Measurements from ENCODE around the gene LDLRAD4. TPM values are rescaled to one million over a fixed set of nuclear protein-coding genes. Genes with fewer than 3 reads are reported as not detected.

The LDLRAD4 gene
- total RNA-seq, 1 experiment from 2014 or later: 3.6 TPM

GRCh38 chr18:13241083-13241892 is 22.7 kb downstream of the LDLRAD4 start:
- intact Hi-C loops (cut with micrococcal nuclease; ENCODE audit: unreplicated experiment): no loop called here
- TF ChIP-seq EZH2 (IDR thresholded peaks at IDR 0.05; ENCODE audit: borderline replicate concordance, low read depth, low read length, poor library complexity, severe bottlenecking): no peak
- no peak for TF ChIP-seq CTCF (conservative IDR thresholded peaks at IDR 0.05; ENCODE audit: low read depth, low read length)
- Histone ChIP-seq H3K9me3 (ENCODE audit: low read depth, low read length, poor library complexity, severe bottlenecking) (no peaks in the 10 kb centered on the region), H3K27ac (ENCODE audit: low read depth, low read length, poor library complexity, severe bottlenecking) (no peak overlapping the region), H3K27me3 (replicated peaks; ENCODE audit: insufficient read depth, low read depth, low read length, poor library complexity) (no peaks in the 10 kb centered on the region), H3K4me1 (ENCODE audit: insufficient read depth, low read length, poor library complexity, severe bottlenecking) (no peaks in the 10 kb centered on the region), H3K36me3 (ENCODE audit: insufficient read depth, low read length, poor library complexity, severe bottlenecking) (no peaks in the 10 kb centered on the region), H3K4me3 (ENCODE audit: low read depth, low read length, poor library complexity, severe bottlenecking) (no peak overlapping the region)
- CTCF ChIA-PET: no interaction called here
- POLR2A ChIA-PET (ENCODE audit: low non-redundant PET): no interaction called here
- BruUV-seq (replicated peaks): no TSS peak
- no peak for DNase-seq (ENCODE audit: low spot score)

GRCh38 chr18:13241893-13242175 is 23.3 kb downstream of the LDLRAD4 start:
- no TSS peak for BruUV-seq (replicated peaks)
- no peak overlapping the region for H3K4me3 ChIP-seq (ENCODE audit: low read depth, low read length, poor library complexity, severe bottlenecking)
- CTCF ChIA-PET: interaction anchor here (0.6 kb wide), 1 partner anchor 358 kb away, joined by 4 read pairs; no protein-coding TSS in a partner anchor

GRCh38 chr18:13242797-13243196 is 24.2 kb downstream of the LDLRAD4 start:
- no peak overlapping the region for H3K4me3 ChIP-seq (ENCODE audit: low read depth, low read length, poor library complexity, severe bottlenecking)
- H3K4me1 ChIP-seq (ENCODE audit: insufficient read depth, low read length, poor library complexity, severe bottlenecking): no peaks in the 10 kb centered on the region
- H3K9me3 ChIP-seq (ENCODE audit: low read depth, low read length, poor library complexity, severe bottlenecking): no peaks in the 10 kb centered on the region
- ChIA-PET CTCF (interaction anchor here (0.5 kb wide), 1 partner anchor 582 kb away, joined by 3 read pairs; no protein-coding TSS in a partner anchor), POLR2A (ENCODE audit: low non-redundant PET) (no interaction called here)
- no peaks in the 10 kb centered on the region for H3K36me3 ChIP-seq (ENCODE audit: insufficient read depth, low read length, poor library complexity, severe bottlenecking)
- no TSS peak for BruUV-seq (replicated peaks)
- no peak overlapping the region for H3K27ac ChIP-seq (ENCODE audit: low read depth, low read length, poor library complexity, severe bottlenecking)
- DNase-seq (ENCODE audit: low spot score): no peak
- intact Hi-C loops (cut with micrococcal nuclease; ENCODE audit: unreplicated experiment): no loop called here
- no peak for TF ChIP-seq EZH2 (IDR thresholded peaks at IDR 0.05; ENCODE audit: borderline replicate concordance, low read depth, low read length, poor library complexity, severe bottlenecking)
- H3K27me3 ChIP-seq (replicated peaks; ENCODE audit: insufficient read depth, low read depth, low read length, poor library complexity): no peaks in the 10 kb centered on the region

More at GRCh38 chr18:13241893-13242175, 23.3 kb downstream of the LDLRAD4 start:
- POLR2A ChIA-PET (ENCODE audit: low non-redundant PET): no interaction called here
- no peaks in the 10 kb centered on the region for H3K27me3 ChIP-seq (replicated peaks; ENCODE audit: insufficient read depth, low read depth, low read length, poor library complexity)
- DNase-seq (ENCODE audit: low spot score): no peak
- no peaks in the 10 kb centered on the region for H3K36me3 ChIP-seq (ENCODE audit: insufficient read depth, low read length, poor library complexity, severe bottlenecking)
- intact Hi-C loops (cut with micrococcal nuclease; ENCODE audit: unreplicated experiment): no loop called here
- H3K9me3 ChIP-seq (ENCODE audit: low read depth, low read length, poor library complexity, severe bottlenecking): no peaks in the 10 kb centered on the region
- H3K27ac ChIP-seq (ENCODE audit: low read depth, low read length, poor library complexity, severe bottlenecking): no peak overlapping the region
- no peaks in the 10 kb centered on the region for H3K4me1 ChIP-seq (ENCODE audit: insufficient read depth, low read length, poor library complexity, severe bottlenecking)
- TF ChIP-seq EZH2 (IDR thresholded peaks at IDR 0.05; ENCODE audit: borderline replicate concordance, low read depth, low read length, poor library complexity, severe bottlenecking) (no peak), CTCF (conservative IDR thresholded peaks at IDR 0.05; ENCODE audit: low read depth, low read length) (no peak)

- Histone ChIP-seq H3K27me3 (replicated peaks; ENCODE audit: insufficient read depth, low read depth, low read length, poor library complexity) (no peaks in the 10 kb centered on the region), H3K36me3 (ENCODE audit: insufficient read depth, low read length, poor library complexity, severe bottlenecking) (no peaks in the 10 kb centered on the region), H3K9me3 (ENCODE audit: low read depth, low read length, poor library complexity, severe bottlenecking) (no peaks in the 10 kb centered on the region), H3K4me3 (ENCODE audit: low read depth, low read length, poor library complexity, severe bottlenecking) (no peak overlapping the region), H3K4me1 (ENCODE audit: insufficient read depth, low read length, poor library complexity, severe bottlenecking) (no peaks in the 10 kb centered on the region), H3K27ac (ENCODE audit: low read depth, low read length, poor library complexity, severe bottlenecking) (no peak overlapping the region)
- POLR2A ChIA-PET (ENCODE audit: low non-redundant PET): no interaction called here
- no peak for DNase-seq (ENCODE audit: low spot score)
- CTCF ChIA-PET: no interaction called here
- intact Hi-C loops (cut with micrococcal nuclease; ENCODE audit: unreplicated experiment): no loop called here
- BruUV-seq (replicated peaks): no TSS peak
- TF ChIP-seq EZH2 (IDR thresholded peaks at IDR 0.05; ENCODE audit: borderline replicate concordance, low read depth, low read length, poor library complexity, severe bottlenecking): no peak
- TF ChIP-seq CTCF (conservative IDR thresholded peaks at IDR 0.05; ENCODE audit: low read depth, low read length): no peak
These were observed 24.8 kb downstream of the LDLRAD4 start for GRCh38 chr18:13243363-13243762.

Measured in A673 (cell line).